Calu3 (cell line): ENCODE data around the gene MAP2K6. TPM values are rescaled to one million over a fixed set of nuclear protein-coding genes. Genes with fewer than 3 reads are reported as not detected.

ENCODE experiments used
- BruUV-seq: library from RNA; stranded (reverse); fragments of 400-500 nt; replicated peaks from 2 replicates; lab custom pipeline; 2021; lab: Mats Ljungman, UMichigan
- CTCF ChIA-PET: fragments of 300-600 bp; sonication (Branson Sonifier 250); formaldehyde crosslinking; loops from one replicate; lab custom pipeline; 2022; ENCODE audit warnings: antibody characterized with exemption; lab: Charles Lee
- DNase-seq: peaks from one replicate; pipeline ENCODE4 v3.0.0; 2022
- H3K27ac Mint-ChIP-seq: one replicate; pipeline ENCODE4 v1.8.0; 2022; ENCODE audit warnings: mixed read lengths; ENCODE audit not compliant: unreplicated experiment
- H3K27me3 Mint-ChIP-seq: one replicate; pipeline ENCODE4 v1.8.0; 2022; ENCODE audit warnings: mixed read lengths; ENCODE audit not compliant: unreplicated experiment
- H3K36me3 Mint-ChIP-seq: one replicate; pipeline ENCODE4 v1.8.0; 2022; ENCODE audit warnings: mild to moderate bottlenecking, moderate library complexity, mixed read lengths; ENCODE audit not compliant: insufficient read depth, unreplicated experiment
- H3K4me1 Mint-ChIP-seq: one replicate; pipeline ENCODE4 v1.8.0; 2022; ENCODE audit warnings: mild to moderate bottlenecking, low read depth, mixed read lengths; ENCODE audit not compliant: unreplicated experiment
- H3K4me3 Mint-ChIP-seq: one replicate; pipeline ENCODE4 v1.8.0; 2022; ENCODE audit warnings: mild to moderate bottlenecking, low read depth, moderate library complexity, mixed read lengths; ENCODE audit not compliant: unreplicated experiment
- H3K9me3 Mint-ChIP-seq: one replicate; pipeline ENCODE4 v1.8.0; 2022; ENCODE audit warnings: low read depth, mixed read lengths; ENCODE audit not compliant: unreplicated experiment
- intact Hi-C: fragments of 100-400 bp; cut with micrococcal nuclease; formaldehyde crosslinking; loops from one replicate; pipeline ENCODE4 v1.10.0; 2022; ENCODE audit not compliant: unreplicated experiment
- total RNA-seq: library from RNA; stranded (reverse); gene quantifications from 2 replicates; pipeline ENCODE4 v1.2.3, GENCODE V29; 2022
- TF ChIP-seq, protein P1 (sequence below): fragments of 200-600 bp; IDR thresholded peaks from one replicate; pipeline ENCODE4 v1.8.0; 2022; ENCODE audit warnings: antibody characterized with exemption; ENCODE audit not compliant: unreplicated experiment

The MAP2K6 gene
- total RNA-seq, 1 experiment from 2014 or later, result 13.0 TPM

DNA sequence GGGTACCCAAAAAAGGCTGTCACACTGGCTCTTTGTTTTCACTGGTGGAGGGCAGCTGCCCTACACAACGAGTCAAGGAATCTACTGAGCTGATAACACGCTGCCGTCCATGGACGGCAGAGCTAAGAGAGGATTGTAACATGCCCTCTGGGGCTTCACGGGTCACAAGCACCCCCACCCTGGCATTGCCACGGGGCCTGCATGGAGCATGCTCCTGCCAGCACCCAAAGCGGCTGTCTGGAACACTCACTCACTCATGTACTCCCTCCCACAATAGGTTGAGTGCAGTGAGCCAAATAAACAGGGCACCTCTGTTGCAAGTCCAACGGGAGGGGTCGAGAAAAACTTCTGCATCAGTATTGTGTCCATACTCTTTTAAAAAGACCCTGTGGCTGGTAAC is 181.6 kb downstream of the MAP2K6 start:
- Mint-ChIP-seq H3K4me3 (no peak overlapping the region), H3K36me3 (no peaks in the 10 kb centered on the region), H3K4me1 (no peaks in the 10 kb centered on the region), H3K27me3 (no peaks in the 10 kb centered on the region), H3K9me3 (peaks cover 16% of the 10 kb centered on the region), H3K27ac (no peak overlapping the region)
- TF ChIP-seq, protein P1, sequence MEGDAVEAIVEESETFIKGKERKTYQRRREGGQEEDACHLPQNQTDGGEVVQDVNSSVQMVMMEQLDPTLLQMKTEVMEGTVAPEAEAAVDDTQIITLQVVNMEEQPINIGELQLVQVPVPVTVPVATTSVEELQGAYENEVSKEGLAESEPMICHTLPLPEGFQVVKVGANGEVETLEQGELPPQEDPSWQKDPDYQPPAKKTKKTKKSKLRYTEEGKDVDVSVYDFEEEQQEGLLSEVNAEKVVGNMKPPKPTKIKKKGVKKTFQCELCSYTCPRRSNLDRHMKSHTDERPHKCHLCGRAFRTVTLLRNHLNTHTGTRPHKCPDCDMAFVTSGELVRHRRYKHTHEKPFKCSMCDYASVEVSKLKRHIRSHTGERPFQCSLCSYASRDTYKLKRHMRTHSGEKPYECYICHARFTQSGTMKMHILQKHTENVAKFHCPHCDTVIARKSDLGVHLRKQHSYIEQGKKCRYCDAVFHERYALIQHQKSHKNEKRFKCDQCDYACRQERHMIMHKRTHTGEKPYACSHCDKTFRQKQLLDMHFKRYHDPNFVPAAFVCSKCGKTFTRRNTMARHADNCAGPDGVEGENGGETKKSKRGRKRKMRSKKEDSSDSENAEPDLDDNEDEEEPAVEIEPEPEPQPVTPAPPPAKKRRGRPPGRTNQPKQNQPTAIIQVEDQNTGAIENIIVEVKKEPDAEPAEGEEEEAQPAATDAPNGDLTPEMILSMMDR, result no peak
- intact Hi-C loops, result no loop called here
- CTCF ChIA-PET, result no interaction called here
- BruUV-seq, result no TSS peak
- DNase-seq, result no peak

DNA sequence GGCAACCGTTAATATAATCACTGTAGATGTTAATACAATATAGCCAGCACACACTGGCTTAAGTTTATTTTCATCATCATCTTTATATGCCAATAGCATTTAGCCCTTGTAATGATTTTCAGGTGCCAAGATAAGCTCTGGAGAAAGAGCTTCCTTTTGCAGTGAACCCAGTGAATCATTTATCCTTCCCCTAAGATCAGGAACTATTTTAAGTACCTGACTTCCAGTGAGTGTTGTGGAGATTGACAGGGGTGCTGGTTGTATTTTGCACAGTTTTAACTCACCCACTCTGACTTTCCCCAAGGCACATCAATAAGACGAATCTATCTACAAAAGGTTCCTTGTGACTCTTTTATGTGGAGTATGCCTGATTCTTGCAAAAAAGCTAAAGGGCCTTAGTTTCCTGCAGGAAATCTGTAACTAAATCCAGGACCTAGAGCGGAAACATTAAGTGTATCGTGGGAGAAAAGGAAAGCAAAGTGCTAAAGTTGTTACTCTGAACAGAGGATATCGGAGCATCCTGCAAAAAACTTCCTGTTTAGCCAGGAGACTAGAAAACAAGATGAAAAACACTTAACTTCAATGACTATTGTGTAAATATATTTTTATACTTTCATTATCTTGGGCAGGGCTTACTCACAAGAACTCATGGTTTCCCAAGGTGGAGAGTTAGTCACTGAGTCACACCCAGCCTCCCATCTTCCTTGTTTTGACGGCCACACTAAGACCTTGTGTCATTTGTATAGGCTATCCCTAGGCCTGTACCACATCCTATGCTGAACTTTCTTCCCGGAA is 183.6 kb downstream of the MAP2K6 start:
- Mint-ChIP-seq H3K4me1 (no peaks in the 10 kb centered on the region), H3K27me3 (no peaks in the 10 kb centered on the region), H3K9me3 (peaks cover 11% of the 10 kb centered on the region), H3K36me3 (no peaks in the 10 kb centered on the region), H3K27ac (no peak overlapping the region), H3K4me3 (no peak overlapping the region)
- CTCF ChIA-PET, result interaction anchor here (0.6 kb wide), 1 partner anchor 811 kb away, joined by 6 read pairs; no protein-coding TSS in a partner anchor
- no peak for DNase-seq
- BruUV-seq, result no TSS peak
- TF ChIP-seq, protein P1, result no peak
- intact Hi-C loops, result no loop called here

DNA sequence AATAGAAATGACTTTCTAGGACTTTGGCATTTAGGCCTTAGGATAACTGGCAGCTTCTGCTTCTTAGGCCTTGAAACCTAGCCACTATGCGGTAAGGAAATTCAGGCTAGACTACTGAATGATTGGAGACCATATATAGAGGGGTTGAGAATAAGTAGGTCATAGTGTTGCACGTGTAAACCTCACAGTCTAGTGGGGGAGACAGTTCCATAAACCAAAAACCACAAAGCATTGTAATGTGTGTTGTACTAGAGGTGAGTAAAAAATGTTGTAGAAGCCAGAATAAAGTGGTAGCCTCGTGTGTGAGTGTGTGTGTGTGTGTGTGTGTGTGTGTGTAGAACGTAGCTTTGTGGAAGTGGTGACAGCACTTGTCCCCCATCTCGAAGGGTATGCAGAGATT is 188.5 kb downstream of the MAP2K6 start:
- peaks cover 11% of the 10 kb centered on the region for H3K9me3 Mint-ChIP-seq
- H3K27ac Mint-ChIP-seq, result no peak overlapping the region
- H3K27me3 Mint-ChIP-seq, result no peaks in the 10 kb centered on the region
- BruUV-seq, result no TSS peak
- TF ChIP-seq, protein P1, result no peak
- CTCF ChIA-PET, result no interaction called here
- intact Hi-C loops, result no loop called here
- H3K4me1 Mint-ChIP-seq, result no peaks in the 10 kb centered on the region
- H3K4me3 Mint-ChIP-seq, result no peak overlapping the region
- no peak for DNase-seq
- H3K36me3 Mint-ChIP-seq, result no peaks in the 10 kb centered on the region

Other genes starting within 250 kb of the MAP2K6 start
- gene ABCA10, start 185.9 kb upstream of the MAP2K6 start, total RNA-seq, result 0.17 and 0.28 TPM in 2 replicates
- 8.9 and 10.2 TPM in 2 replicates for gene ABCA5, start 87.6 kb upstream of the MAP2K6 start, total RNA-seq